IMR-90 (cell line): ENCODE measurements around the gene ADAM17. TPM values are rescaled to one million over a fixed set of nuclear protein-coding genes. Genes with fewer than 3 reads are reported as not detected.

Experiments used
- ATAC-seq: fragments of 200-7000 bp; cut with Tn5 transposase; 2 replicates; pipeline ENCODE4 v1.9.1; 2020; ENCODE audit warnings: low read depth, mild to moderate bottlenecking, moderate library complexity
- BruUV-seq: library from RNA; stranded (reverse); fragments of 400-500 nt; replicated peaks from 2 replicates; lab custom pipeline; 2021; lab: Mats Ljungman, UMichigan
- CTCF ChIA-PET: fragments of 300-600 bp; formaldehyde crosslinking; extraction: SDS; loops from one replicate; lab custom pipeline; 2021; ENCODE audit warnings: antibody characterized with exemption; lab: Yijun Ruan, JAX
- POLR2A ChIA-PET: fragments of 300-600 bp; sonication (Branson Sonifier 250); formaldehyde crosslinking; loops from one replicate; lab custom pipeline; 2022; ENCODE audit warnings: antibody characterized with exemption; ENCODE audit not compliant: unreplicated experiment; lab: Charles Lee
- DNase-seq: peaks from one replicate; pipeline ENCODE4 v3.0.0; 2013
- H2AFZ ChIP-seq: replicated peaks from 2 replicates; pipeline ENCODE3; 2013; ENCODE audit warnings: low read length, mild to moderate bottlenecking; ENCODE audit not compliant: poor library complexity
- H2AK5ac ChIP-seq: 2 replicates; pipeline ENCODE4 v1.6.1; 2013; ENCODE audit warnings: low read depth, low read length, inconsistent platforms
- H2AK9ac ChIP-seq: replicated peaks from 2 replicates; pipeline ENCODE3; 2013; ENCODE audit warnings: mild to moderate bottlenecking, low read depth, low read length, moderate library complexity; ENCODE audit not compliant: poor library complexity
- H2BK120ac ChIP-seq: 2 replicates; pipeline ENCODE4 v1.6.1; 2013; ENCODE audit warnings: low read depth, low read length, inconsistent platforms
- H2BK15ac ChIP-seq: 3 replicates; pipeline ENCODE4 v1.6.1; 2013; ENCODE audit warnings: low read depth, low read length, inconsistent platforms
- H2BK20ac ChIP-seq: 2 replicates; pipeline ENCODE4 v1.6.1; 2013; ENCODE audit warnings: low read depth, mild to moderate bottlenecking, inconsistent platforms, low read length, moderate library complexity
- H2BK5ac ChIP-seq: 2 replicates; pipeline ENCODE4 v1.6.1; 2013; ENCODE audit warnings: mild to moderate bottlenecking, low read depth, low read length, inconsistent platforms; ENCODE audit not compliant: poor library complexity, severe bottlenecking
- H3K14ac ChIP-seq: replicated peaks from 2 replicates; pipeline ENCODE4 v1.6.1; 2013; ENCODE audit warnings: low read depth, low read length, inconsistent platforms
- H3K18ac ChIP-seq: 2 replicates; pipeline ENCODE4 v1.6.1; 2013; ENCODE audit warnings: low read depth, low read length, control low read depth
- H3K23ac ChIP-seq: 2 replicates; pipeline ENCODE4 v1.6.1; 2013; ENCODE audit warnings: low read depth, low read length, inconsistent platforms
- H3K27ac ChIP-seq: 2 replicates; pipeline ENCODE4 v1.5.1; 2013; ENCODE audit warnings: mild to moderate bottlenecking, control low read depth, low read length; ENCODE audit not compliant: insufficient read depth
- H3K27me3 ChIP-seq: 2 replicates; pipeline ENCODE4 v1.6.1; 2013; ENCODE audit warnings: low read length; ENCODE audit not compliant: control insufficient read depth, insufficient read depth
- H3K36me3 ChIP-seq: 2 replicates; pipeline ENCODE4 v1.6.1; 2013; ENCODE audit warnings: low read length, mixed read lengths; ENCODE audit not compliant: control insufficient read depth, insufficient read depth
- H3K4ac ChIP-seq: 2 replicates; pipeline ENCODE4 v1.6.1; 2013; ENCODE audit warnings: low read depth, low read length, inconsistent platforms
- H3K4me1 ChIP-seq: 2 replicates; pipeline ENCODE4 v1.6.1; 2013; ENCODE audit warnings: low read length, mixed read lengths; ENCODE audit not compliant: control insufficient read depth, insufficient read depth
- H3K4me2 ChIP-seq: 2 replicates; pipeline ENCODE4 v1.6.1; 2013; ENCODE audit warnings: low read depth, mild to moderate bottlenecking, control low read depth, low read length, moderate library complexity
- H3K4me3 ChIP-seq: 2 replicates; pipeline ENCODE4 v1.5.1; 2013; ENCODE audit warnings: low read depth, mild to moderate bottlenecking, control low read depth, low read length, moderate library complexity; ENCODE audit not compliant: insufficient read depth
- H3K56ac ChIP-seq: 2 replicates; pipeline ENCODE4 v1.6.1; 2013; ENCODE audit warnings: low read length, inconsistent platforms; ENCODE audit not compliant: insufficient read depth; ENCODE audit errors: extremely low read depth
- H3K79me1 ChIP-seq, 2 experiments: 2 replicates each; pipeline ENCODE4 v1.6.1; 2013; ENCODE audit warnings: low read length in 2 of 2, inconsistent platforms in 1 of 2, low read depth in 1 of 2
- H3K9ac ChIP-seq: 2 replicates; pipeline ENCODE4 v1.6.1; 2013; ENCODE audit warnings: low read depth, low read length, control low read depth
- H3K9me1 ChIP-seq: 2 replicates; pipeline ENCODE4 v1.6.1; 2013; ENCODE audit warnings: low read length, inconsistent platforms; ENCODE audit not compliant: insufficient read depth
- H3K9me3 ChIP-seq: 2 replicates; pipeline ENCODE4 v1.6.1; 2013; ENCODE audit warnings: low read length; ENCODE audit not compliant: control insufficient read depth, insufficient read depth
- H4K20me1 ChIP-seq: 2 replicates; pipeline ENCODE4 v1.6.1; 2013; ENCODE audit warnings: low read length, inconsistent platforms; ENCODE audit not compliant: insufficient read depth
- H4K5ac ChIP-seq: 2 replicates; pipeline ENCODE4 v1.6.1; 2013; ENCODE audit warnings: mild to moderate bottlenecking, low read depth, low read length, control low read depth
- H4K8ac ChIP-seq, 2 experiments: 2 replicates each; pipeline ENCODE4 v1.6.1; 2013; ENCODE audit warnings: low read depth in 2 of 2, low read length in 2 of 2, control low read depth in 1 of 2, inconsistent platforms in 1 of 2
- H4K91ac ChIP-seq: 2 replicates; pipeline ENCODE4 v1.6.1; 2013; ENCODE audit warnings: low read depth, low read length, inconsistent platforms; ENCODE audit not compliant: insufficient read depth
- BHLHE40 ChIP-seq: fragments of 150-350 bp; IDR thresholded peaks from 2 replicates; pipeline ENCODE4 v1.6.1; 2016; ENCODE audit warnings: mild to moderate bottlenecking, low read depth, low read length
- CEBPB ChIP-seq: IDR thresholded peaks from 2 replicates; pipeline ENCODE4 v1.6.1; 2012; ENCODE audit warnings: low read depth, low read length, improper control_type of control experiment
- CHD1 ChIP-seq: IDR thresholded peaks from 2 replicates; pipeline ENCODE4 v1.6.1; 2012; ENCODE audit warnings: low read depth, low read length, improper control_type of control experiment
- FOS ChIP-seq: fragments of 150-350 bp; IDR thresholded peaks from 2 replicates; pipeline ENCODE4 v1.6.1; 2016; ENCODE audit warnings: low read depth, low read length
- MAFK ChIP-seq: IDR thresholded peaks from 2 replicates; pipeline ENCODE4 v1.6.1; 2012; ENCODE audit warnings: low read depth, low read length, improper control_type of control experiment
- MXI1 ChIP-seq: IDR thresholded peaks from 2 replicates; pipeline ENCODE4 v1.6.1; 2012; ENCODE audit warnings: low read depth, mild to moderate bottlenecking, low read length, moderate library complexity, borderline replicate concordance
- POLR2A ChIP-seq: IDR thresholded peaks from 2 replicates; pipeline ENCODE4 v1.6.1; 2012; ENCODE audit warnings: mild to moderate bottlenecking, low read depth, low read length
- RAD21 ChIP-seq: IDR thresholded peaks from 2 replicates; pipeline ENCODE4 v1.6.1; 2012; ENCODE audit warnings: low read length, improper control_type of control experiment
- RFX5 ChIP-seq: IDR thresholded peaks from 2 replicates; pipeline ENCODE4 v1.8.0; 2012; ENCODE audit warnings: low read depth, mild to moderate bottlenecking, low read length, moderate library complexity
- SMC3 ChIP-seq: fragments of 150-350 bp; IDR thresholded peaks from 2 replicates; pipeline ENCODE4 v1.6.1; 2016; ENCODE audit warnings: low read depth, mild to moderate bottlenecking, antibody characterized with exemption, low read length, moderate library complexity
- WGBS, 2 experiments: methylation state at CpG; one replicate each; pipeline versions ENCODE4 v1.1.5 to v1.1.7; 2013; ENCODE audit warnings: missing lambda C conversion rate in 2 of 2; ENCODE audit not compliant: insufficient read length in 1 of 2; ENCODE audit errors: extremely low coverage in 2 of 2; 5-methylcytosine and 5-hydroxymethylcytosine counted together
- dilution Hi-C: fragments of 300-500 bp; cut with HindIII; formaldehyde crosslinking; loops from one replicate; pipeline ENCODE4 v1.14.3; 2018; ENCODE audit warnings: low sequenced_read_pairs; ENCODE audit not compliant: unreplicated experiment
- in situ Hi-C: fragments of 300-500 bp; cut with MboI; formaldehyde crosslinking; loops from 3 replicates; pipeline ENCODE4 v1.14.3; 2019; ENCODE audit warnings: low sequenced_read_pairs, inconsistent platforms, mixed read lengths
- intact Hi-C: fragments of 100-400 bp; cut with micrococcal nuclease; formaldehyde crosslinking; loops from 2 replicates; pipeline ENCODE4 v1.10.0; 2022
- polyA plus RNA-seq, 3 experiments: library from polyadenylated mRNA; depleted of rRNA; stranded (reverse); fragments of >200 nt; gene quantifications; 2 replicates each; pipeline ENCODE4 v1.2.3, GENCODE V29; 2012; ENCODE audit warnings: low replicate concordance in 1 of 3
- total RNA-seq: library from RNA; depleted of rRNA; stranded (reverse); fragments of >200 nt; gene quantifications from 2 replicates; pipeline ENCODE4 v1.2.3, GENCODE V29; 2012
- TF ChIP-seq, protein P1 (sequence below): fragments of 150-350 bp; IDR thresholded peaks from 2 replicates; pipeline ENCODE4 v1.6.1; 2016; ENCODE audit warnings: low read depth, mild to moderate bottlenecking, low read length, moderate library complexity, borderline replicate concordance
- TF ChIP-seq, protein P2 (sequence below): conservative IDR thresholded peaks from 2 replicates; pipeline ENCODE4 v1.5.1; 2012; ENCODE audit warnings: mild to moderate bottlenecking, low read depth, low read length, improper control_type of control experiment
- TF ChIP-seq, protein P3 (sequence below): fragments of 150-350 bp; IDR thresholded peaks from 2 replicates; pipeline ENCODE4 v1.6.1; 2017; ENCODE audit warnings: mild to moderate bottlenecking, antibody characterized with exemption, low read length, low read depth

ADAM17 gene
- total and polyA plus RNA-seq, 2 of the 4 experiments (the other 2 are of a cell fraction), result 9.6 to 34.4 TPM

DNA sequence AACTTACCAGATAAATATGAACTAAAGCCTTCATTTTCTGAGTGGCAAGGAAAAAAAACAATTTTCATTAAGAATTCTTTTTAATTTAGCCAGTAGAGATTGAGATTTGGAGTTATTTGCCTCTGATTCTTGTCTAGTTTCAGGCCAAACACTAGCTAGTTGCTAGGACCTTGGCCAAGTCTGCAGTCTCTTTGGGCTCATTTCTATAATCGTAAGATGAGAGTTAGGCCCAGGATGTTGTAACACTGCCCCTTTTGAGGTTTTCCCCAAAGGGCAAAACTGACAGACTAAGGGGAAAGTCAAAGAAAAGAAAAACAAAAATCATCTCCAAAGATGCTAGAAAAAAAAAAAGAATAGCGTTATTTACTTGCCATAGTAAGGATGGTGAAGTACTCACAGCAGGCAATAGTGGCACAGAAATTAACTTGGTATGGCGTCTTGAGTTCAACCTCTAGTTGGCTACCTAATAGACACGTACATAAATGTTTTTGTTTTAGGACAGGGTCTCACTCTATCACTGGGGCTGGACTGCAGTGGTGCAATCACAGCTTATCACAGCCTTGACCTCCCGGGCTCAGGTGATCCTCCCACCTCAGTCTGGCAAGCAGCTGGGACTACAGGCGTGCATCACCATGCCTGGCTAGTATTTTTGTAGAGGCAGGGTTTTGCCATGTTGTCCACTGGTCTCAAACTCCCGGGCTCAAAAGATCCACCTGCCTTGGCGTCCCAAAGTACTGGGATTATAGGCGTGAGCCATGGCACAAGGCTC lies 23.0 kb upstream of the ADAM17 start (continued):
- TF ChIP-seq MXI1, result no peak

DNA sequence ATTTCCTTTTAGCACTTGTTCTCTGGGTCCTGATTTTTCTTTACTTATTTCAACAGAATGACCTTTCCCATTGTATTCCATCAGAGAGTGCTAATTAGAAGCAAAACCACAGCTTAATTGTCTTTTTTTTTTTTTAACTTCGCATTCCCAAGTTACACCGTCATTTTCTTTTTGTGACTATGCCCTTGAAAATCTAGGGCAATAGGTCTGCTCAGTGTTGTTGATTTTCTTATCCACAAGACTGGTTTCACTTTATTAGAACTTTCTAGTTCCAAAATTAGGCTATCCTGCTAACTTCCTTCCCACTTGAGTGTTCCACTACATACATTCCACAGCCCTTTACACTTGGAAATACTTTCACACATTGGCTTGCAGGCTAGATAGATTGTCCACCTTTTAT lies 18.7 kb upstream of the ADAM17 start:
- ATAC-seq (no peak), DNase-seq (no peak)
- Histone ChIP-seq H3K4me2 (no peak overlapping the region), H3K9me3 (no peaks in the 10 kb centered on the region), H3K27me3 (no peaks in the 10 kb centered on the region), H2AK5ac (no peak overlapping the region), H4K91ac (no peak overlapping the region), H3K9ac (no peak overlapping the region), H3K14ac (no peak overlapping the region), H2AFZ (no peak overlapping the region), H4K5ac (no peak overlapping the region), H3K4me1 (peaks cover 4% of the 10 kb centered on the region; the same call in 1 of the 2 replicates), H3K79me1 (no peaks in the 10 kb centered on the region; a peak in 1 of 4 replicates), H3K27ac (no peak overlapping the region), H2BK20ac (no peak overlapping the region), H3K4me3 (no peak overlapping the region), H3K18ac (no peak overlapping the region), H2BK5ac (no peak overlapping the region), H3K23ac (no peak overlapping the region), H4K8ac (no peak overlapping the region), H4K20me1 (peaks cover 3% of the 10 kb centered on the region; the same call in 1 of the 2 replicates), H3K36me3 (no peaks in the 10 kb centered on the region), H3K4ac (no peak overlapping the region), H3K56ac (no peak overlapping the region), H2AK9ac (no peak overlapping the region), H2BK120ac (no peak overlapping the region), H3K9me1 (peaks cover 7% of the 10 kb centered on the region), H2BK15ac (no peak overlapping the region)
- TF ChIP-seq CHD1 (no peak), RFX5 (no peak), MXI1 (no peak), CEBPB (no peak), MAFK (no peak), FOS (no peak), BHLHE40 (no peak), SMC3 (no peak), POLR2A (no peak), RAD21 (no peak)
- TF ChIP-seq, protein P1, sequence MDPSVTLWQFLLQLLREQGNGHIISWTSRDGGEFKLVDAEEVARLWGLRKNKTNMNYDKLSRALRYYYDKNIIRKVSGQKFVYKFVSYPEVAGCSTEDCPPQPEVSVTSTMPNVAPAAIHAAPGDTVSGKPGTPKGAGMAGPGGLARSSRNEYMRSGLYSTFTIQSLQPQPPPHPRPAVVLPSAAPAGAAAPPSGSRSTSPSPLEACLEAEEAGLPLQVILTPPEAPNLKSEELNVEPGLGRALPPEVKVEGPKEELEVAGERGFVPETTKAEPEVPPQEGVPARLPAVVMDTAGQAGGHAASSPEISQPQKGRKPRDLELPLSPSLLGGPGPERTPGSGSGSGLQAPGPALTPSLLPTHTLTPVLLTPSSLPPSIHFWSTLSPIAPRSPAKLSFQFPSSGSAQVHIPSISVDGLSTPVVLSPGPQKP, result no peak
- TF ChIP-seq, protein P2, sequence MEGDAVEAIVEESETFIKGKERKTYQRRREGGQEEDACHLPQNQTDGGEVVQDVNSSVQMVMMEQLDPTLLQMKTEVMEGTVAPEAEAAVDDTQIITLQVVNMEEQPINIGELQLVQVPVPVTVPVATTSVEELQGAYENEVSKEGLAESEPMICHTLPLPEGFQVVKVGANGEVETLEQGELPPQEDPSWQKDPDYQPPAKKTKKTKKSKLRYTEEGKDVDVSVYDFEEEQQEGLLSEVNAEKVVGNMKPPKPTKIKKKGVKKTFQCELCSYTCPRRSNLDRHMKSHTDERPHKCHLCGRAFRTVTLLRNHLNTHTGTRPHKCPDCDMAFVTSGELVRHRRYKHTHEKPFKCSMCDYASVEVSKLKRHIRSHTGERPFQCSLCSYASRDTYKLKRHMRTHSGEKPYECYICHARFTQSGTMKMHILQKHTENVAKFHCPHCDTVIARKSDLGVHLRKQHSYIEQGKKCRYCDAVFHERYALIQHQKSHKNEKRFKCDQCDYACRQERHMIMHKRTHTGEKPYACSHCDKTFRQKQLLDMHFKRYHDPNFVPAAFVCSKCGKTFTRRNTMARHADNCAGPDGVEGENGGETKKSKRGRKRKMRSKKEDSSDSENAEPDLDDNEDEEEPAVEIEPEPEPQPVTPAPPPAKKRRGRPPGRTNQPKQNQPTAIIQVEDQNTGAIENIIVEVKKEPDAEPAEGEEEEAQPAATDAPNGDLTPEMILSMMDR, result no peak
- TF ChIP-seq, protein P3, sequence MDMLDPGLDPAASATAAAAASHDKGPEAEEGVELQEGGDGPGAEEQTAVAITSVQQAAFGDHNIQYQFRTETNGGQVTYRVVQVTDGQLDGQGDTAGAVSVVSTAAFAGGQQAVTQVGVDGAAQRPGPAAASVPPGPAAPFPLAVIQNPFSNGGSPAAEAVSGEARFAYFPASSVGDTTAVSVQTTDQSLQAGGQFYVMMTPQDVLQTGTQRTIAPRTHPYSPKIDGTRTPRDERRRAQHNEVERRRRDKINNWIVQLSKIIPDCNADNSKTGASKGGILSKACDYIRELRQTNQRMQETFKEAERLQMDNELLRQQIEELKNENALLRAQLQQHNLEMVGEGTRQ, result no peak
- BruUV-seq, result no TSS peak
- ChIA-PET POLR2A (no interaction called here), CTCF (interaction anchor here (1.4 kb wide), 1 partner anchor 17 kb away, joined by 7 read pairs; no protein-coding TSS in a partner anchor)
- in situ Hi-C loops, result no loop called here
- WGBS, 2 experiments, result 100% methylated on average over 1 of the region's 2 CpGs; no CpG with 5 or more reads in 1 of the 2 experiments
- intact Hi-C loops, result no loop called here
- dilution Hi-C loops, result no loop called here
